ENCODE results near the gene PTCH1.

DNA sequence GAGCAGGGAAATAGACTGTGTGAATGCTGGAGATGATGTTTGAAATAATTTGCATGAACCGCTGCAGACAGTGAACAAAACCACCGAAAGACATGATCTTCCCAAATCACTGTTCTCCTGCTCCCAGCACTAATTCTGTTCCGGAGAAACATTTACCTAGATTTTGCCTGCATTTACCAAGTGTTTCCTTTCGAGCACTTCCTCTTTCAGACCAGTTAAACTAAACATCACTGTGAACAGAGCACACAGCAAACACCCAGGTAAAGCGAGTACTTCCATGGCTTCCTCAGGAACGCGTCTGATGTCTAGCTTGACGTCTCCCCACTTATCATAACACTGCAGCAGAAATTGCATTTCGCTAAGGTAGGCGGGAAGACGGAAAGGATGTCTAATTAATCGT is 45.1 kb upstream of the PTCH1 start:
- TF ChIP-seq, protein P1, sequence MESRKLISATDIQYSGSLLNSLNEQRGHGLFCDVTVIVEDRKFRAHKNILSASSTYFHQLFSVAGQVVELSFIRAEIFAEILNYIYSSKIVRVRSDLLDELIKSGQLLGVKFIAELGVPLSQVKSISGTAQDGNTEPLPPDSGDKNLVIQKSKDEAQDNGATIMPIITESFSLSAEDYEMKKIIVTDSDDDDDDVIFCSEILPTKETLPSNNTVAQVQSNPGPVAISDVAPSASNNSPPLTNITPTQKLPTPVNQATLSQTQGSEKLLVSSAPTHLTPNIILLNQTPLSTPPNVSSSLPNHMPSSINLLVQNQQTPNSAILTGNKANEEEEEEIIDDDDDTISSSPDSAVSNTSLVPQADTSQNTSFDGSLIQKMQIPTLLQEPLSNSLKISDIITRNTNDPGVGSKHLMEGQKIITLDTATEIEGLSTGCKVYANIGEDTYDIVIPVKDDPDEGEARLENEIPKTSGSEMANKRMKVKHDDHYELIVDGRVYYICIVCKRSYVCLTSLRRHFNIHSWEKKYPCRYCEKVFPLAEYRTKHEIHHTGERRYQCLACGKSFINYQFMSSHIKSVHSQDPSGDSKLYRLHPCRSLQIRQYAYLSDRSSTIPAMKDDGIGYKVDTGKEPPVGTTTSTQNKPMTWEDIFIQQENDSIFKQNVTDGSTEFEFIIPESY (IDR thresholded peaks at IDR 0.05) = no peak
- no peak for TF ChIP-seq SIN3A (IDR thresholded peaks at IDR 0.05; ENCODE audit: low read depth, low read length)
- no peak for TF ChIP-seq RFX5 (IDR thresholded peaks at IDR 0.05; ENCODE audit: low read depth, low read length)
- TF ChIP-seq, protein P2, sequence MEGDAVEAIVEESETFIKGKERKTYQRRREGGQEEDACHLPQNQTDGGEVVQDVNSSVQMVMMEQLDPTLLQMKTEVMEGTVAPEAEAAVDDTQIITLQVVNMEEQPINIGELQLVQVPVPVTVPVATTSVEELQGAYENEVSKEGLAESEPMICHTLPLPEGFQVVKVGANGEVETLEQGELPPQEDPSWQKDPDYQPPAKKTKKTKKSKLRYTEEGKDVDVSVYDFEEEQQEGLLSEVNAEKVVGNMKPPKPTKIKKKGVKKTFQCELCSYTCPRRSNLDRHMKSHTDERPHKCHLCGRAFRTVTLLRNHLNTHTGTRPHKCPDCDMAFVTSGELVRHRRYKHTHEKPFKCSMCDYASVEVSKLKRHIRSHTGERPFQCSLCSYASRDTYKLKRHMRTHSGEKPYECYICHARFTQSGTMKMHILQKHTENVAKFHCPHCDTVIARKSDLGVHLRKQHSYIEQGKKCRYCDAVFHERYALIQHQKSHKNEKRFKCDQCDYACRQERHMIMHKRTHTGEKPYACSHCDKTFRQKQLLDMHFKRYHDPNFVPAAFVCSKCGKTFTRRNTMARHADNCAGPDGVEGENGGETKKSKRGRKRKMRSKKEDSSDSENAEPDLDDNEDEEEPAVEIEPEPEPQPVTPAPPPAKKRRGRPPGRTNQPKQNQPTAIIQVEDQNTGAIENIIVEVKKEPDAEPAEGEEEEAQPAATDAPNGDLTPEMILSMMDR (IDR thresholded peaks at IDR 0.05 in 2 of 3, conservative IDR thresholded peaks at IDR 0.05 in 1 of 3; ENCODE audit: control insufficient read depth in 2 of 3, extremely low read depth in 1 of 3, insufficient read depth in 1 of 3, low read depth in 3 of 3, low read length in 3 of 3) = no peak
- no peak for TF ChIP-seq SRF (IDR thresholded peaks at IDR 0.05; ENCODE audit: low read depth in 2 of 2, low read length in 2 of 2)

Data from GM12878 (cell line).